A172 (cell line): Measurements from ENCODE around the gene ZFP36. TPM values are rescaled to one million over a fixed set of nuclear protein-coding genes. Genes with fewer than 3 reads are reported as not detected.
A peak's percentile ranks its signal among the peaks of the same experiment; 100 is the strongest.

Experiments
- DNase-seq: peaks from one replicate; pipeline ENCODE4 v3.0.0-alpha.2; 2015; ENCODE audit warnings: low spot score
- total RNA-seq: library from RNA; depleted of rRNA; stranded (reverse); fragments of >200 nt; shearing (Covaris generic); gene quantifications from 2 replicates; pipeline ENCODE4 v1.2.3, GENCODE V29; 2014

The ZFP36 gene
- total RNA-seq, 1 experiment from 2014 or later, result 0.50 TPM

DNA sequence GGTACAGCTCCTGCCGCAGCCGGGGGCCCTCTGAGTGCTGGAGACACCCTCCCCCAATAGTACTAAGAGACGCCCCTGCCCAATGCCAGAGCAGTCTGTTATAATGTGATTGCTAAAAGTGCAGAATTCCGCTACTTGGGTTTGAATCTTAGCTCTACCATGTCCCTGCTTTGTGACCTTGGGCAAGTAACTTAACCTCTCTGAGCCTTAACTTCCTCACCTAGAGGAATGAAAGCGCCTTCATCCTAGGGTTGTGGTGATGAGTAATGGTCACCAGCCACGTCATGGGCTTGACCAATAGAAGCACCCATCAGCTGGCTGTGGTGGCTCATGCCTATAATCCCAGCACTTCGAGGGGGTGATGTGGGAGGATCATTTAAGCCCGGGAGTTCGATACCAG is 12.4 kb downstream of the ZFP36 start:
- DNase-seq, result no peak

DNA sequence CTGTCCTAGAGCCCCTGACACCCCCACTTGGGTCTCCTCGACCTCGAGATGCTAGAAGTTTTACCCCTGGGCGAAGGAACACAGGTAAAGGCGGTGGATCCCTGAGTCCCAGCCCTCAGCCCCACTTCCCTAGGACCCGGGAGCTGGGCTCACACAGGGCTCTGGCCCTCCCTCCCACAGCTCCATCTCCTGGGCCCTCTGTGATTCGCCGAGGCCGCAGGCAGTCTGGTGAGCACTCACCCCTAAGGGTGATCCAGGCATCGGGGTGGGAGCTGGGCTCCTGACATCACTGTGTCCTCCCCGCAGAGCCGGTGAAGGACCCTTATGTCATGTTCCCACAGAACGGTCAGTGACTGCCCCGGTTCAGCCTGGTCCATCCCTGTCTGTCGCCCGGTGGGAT is 14.1 kb downstream of the ZFP36 start:
- DNase-seq, result no peak

DNA sequence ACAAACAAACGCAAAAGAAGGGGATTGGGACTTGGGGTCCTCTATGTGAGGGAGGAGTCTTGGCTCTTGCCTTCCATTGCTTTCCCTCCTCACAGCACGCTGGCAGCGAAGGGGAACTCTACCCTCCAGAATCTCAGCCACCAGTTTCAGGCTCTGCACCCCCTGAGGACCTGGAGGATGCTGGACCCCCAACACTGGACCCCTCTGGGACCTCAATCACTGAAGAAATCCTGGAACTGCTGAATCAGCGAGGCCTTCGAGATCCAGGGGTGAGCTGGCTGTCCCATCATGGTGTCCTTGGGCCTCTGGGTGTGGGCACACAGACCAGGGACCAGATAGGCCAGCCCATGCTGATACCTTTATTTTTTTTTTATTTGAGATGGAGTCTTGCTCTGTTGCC is 15.4 kb downstream of the ZFP36 start:
- DNase-seq, result no peak

DNA sequence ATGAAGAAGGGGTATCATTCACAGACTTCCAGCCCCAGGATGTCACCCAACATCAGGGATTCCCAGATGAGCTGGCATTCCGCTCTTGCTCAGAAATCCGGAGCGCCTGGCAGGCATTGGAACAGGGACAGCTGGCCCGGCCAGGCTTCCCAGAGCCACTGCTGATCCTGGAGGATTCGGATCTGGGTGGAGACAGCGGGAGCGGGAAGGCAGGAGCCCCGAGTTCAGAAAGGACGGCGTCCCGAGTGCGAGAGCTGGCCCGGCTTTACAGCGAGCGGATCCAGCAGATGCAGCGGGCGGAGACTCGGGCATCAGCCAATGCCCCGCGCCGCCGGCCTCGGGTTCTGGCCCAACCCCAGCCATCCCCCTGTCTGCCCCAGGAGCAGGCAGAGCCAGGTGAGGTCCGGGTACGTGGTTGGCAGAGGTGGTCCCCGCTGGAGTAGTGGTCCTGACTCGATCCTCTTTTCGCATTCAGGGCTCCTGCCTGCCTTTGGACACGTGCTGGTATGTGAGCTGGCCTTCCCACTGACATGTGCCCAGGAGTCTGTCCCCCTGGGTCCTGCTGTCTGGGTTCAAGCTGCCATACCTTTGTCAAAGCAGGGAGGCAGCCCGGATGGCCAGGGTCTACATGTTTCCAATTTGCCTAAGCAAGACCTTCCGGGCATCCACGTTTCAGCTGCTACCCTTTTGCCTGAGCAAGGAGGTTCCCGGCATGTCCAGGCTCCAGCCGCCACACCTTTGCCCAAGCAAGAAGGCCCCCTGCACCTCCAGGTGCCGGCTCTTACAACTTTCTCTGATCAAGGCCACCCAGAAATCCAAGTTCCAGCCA is 16.8 kb downstream of the ZFP36 start:
- no peak for DNase-seq

DNA sequence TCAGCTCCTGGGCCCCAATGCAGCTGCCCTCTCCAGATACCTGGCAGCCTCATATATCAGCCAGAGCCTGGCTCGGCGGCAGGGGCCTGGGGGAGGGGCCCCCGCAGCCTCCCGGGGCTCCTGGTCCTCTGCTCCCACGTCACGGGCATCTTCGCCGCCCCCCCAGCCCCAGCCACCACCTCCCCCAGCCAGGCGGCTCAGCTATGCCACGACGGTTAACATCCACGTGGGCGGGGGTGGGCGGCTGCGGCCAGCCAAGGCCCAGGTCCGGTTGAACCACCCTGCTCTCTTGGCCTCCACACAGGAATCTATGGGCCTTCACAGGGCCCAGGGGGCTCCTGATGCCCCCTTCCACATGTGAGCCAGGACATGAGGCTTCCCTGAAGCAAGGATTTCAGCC is 18.3 kb downstream of the ZFP36 start:
- DNase-seq, result no peak

DNA sequence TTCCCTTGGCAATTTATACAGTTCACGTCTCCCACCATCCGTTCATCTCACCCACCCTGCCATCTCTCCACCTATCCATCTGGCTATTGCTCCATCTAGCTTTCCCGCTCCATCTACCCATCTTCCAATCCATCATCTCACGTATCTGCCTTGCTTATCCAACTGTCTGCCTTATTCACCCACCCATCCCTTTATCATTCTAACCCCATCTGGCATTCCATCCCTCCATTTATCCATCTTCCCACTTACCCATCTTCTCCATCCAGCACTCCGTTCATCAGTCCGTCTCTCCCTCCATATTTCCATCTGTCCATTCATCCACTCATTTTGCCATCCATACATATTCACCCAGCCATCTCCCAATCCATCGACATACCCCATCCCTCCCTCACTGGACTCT is 19.1 kb downstream of the ZFP36 start:
- no peak for DNase-seq

DNA sequence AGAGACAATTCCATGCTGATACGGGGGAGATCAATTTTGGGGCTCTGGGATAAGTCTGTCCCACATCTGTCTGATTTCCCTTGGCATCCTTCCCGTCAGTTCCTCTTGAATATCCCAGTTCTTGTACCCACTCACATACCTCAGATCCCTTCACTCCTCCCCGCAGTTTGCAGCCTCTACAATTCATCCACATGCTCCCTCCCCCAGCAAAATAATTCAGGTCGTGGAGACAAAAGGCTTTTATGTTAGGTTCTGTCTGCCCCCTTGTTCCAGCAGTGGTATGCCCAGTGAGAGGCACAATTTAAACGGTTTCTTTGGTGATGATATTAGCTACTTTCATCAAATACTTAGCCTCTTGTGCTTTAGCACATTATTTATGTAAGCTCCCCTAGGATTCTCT is 19.5 kb downstream of the ZFP36 start:
- no peak for DNase-seq

DNA sequence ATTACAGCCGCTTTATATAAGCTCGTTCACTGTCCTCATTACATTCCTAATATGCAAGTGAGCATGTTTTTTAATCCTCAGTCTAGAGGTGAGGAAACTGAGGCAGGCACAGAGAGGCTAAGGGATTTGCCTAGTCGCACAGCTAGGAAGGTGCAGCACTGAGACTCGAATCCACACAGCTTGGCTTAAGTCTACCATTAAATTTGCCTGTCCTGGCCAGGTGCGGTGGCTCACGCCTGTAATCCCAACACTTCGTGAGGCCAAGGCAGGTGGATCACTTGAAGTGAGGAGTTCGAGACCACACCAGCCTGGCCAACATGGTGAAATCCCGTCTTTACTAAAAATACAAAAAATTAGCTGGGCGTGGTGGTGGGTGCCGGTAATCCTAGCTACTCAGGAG is 21.1 kb downstream of the ZFP36 start:
- DNase-seq, result no peak

DNA sequence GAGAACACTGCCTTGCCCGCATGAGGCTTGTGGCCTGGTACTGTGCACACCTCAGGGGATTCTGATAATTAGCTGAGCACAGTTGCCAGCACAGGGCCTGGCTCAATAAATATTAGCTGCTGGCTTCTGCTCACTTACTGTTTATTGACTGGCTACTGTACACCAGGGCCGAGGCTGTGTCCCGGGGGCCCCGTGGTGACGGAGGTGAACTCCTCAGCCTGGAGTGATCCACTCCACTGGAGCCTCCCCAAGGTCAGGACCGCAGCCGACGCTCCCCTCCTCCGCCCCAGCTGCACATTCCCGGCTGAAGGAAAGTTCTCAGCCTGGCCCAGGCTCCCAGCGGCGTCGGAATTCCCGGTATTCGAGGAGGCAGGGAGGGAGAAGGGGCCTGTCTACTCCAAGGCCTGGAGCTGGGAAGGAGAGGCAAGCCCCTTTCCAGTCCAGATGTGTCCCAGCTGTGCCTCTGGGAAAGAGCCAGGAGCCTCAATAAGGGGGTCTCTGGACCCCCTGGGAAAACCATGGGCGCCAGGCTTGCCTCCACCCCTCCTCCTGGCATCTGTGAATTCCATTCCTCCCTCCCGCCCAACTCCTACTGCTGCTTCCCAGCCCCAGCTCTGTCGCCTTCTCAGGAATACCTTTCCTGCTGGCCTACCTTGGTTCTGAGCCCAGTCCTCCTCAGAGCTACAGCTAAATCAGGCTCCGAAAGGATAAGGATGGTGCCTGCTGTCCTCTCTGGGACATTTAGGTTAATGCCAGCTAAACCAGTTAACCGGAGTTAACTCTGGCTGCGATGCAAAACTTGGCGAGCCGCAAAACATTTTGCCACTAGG is 21.9 kb downstream of the ZFP36 start:
- peak; percentile 86 for DNase-seq

DNA sequence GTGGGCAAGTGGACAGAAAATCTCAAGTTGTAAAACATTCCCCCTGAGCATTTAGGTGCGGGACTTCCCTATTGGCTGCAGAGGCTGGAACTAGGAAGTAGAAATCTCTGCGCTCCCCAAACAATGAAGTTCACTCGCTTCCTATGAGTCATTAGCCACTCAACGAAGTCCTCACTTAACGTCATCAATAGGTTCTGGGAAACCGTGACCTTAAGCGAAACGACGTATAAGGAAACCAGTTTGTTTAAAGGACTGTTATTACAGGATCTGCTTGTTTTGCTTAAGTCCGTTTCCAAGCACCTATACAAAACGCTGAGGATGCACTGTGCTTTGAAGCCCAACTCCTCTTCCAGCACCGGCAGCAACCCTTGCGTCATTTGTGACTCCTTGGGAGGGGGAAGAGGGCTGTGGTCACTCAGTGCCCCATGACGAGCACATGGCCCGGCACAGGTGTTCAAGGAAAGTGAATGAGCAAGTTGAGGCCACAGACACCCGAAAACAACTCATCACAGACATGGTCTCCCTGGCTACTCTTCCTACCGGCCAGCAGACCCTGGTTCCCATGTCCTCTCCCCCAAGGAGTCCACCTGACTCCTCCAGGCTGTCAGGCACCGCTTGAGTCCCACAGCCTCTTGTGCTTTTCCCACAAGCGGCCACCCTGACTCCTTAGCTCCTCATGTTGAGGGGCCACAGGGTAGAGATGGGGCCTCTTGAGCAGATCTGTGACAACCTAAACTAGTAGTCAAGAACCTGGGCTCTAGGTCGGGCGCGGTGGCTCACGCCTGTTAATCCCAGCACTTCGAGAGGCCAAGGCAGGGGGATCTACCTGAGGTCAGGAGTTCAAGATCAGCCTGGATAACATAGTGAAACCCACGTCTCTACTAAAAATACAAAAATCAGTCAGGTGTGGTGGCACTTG is 24.3 kb downstream of the ZFP36 start:
- DNase-seq, result peak; percentile 99

DNA sequence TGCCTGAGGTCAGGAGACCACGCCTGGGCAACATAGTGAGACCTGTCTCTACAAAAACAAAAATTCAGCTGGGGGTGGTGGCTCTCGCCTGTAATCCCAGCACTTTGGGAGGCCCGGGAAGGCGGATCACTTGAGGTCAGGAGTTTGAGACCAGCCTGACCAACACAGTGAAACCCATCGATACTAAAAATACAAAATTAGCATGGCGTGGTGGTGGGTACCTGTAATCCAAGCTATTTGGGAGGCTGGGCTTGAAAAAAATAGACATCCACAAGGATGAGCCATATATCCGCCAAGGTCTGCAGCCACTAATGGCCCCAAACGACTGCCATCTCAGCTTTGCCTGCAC is 26.0 kb downstream of the ZFP36 start:
- no peak for DNase-seq

DNA sequence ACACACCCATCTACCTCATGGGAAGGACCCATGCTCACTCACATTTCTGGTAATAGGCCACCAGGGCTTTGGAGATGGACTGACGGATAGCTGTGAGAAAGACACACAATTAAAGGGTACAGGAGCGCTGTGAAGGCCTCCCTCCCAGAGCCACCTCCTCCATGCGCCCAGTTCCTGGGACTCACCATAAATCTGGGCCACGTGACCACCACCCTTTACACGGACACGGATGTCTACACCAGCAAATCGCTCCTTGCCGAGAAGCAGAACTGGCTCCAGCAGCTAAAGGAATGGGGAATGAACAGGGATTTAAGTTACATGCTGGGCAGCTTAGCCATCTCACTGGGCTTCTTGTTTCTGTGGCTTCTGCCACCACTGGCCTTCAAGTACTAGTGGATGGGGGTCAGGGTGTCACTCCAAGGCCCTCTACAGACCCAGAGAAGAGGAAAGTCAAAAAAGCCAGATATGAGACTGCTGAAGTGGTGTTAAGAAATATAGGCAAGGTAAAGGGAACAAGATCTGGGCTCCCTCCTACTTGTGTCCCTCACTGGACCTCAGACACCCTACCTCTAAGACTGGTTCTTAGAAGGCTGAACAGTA is 26.9 kb downstream of the ZFP36 start:
- no peak for DNase-seq

DNA sequence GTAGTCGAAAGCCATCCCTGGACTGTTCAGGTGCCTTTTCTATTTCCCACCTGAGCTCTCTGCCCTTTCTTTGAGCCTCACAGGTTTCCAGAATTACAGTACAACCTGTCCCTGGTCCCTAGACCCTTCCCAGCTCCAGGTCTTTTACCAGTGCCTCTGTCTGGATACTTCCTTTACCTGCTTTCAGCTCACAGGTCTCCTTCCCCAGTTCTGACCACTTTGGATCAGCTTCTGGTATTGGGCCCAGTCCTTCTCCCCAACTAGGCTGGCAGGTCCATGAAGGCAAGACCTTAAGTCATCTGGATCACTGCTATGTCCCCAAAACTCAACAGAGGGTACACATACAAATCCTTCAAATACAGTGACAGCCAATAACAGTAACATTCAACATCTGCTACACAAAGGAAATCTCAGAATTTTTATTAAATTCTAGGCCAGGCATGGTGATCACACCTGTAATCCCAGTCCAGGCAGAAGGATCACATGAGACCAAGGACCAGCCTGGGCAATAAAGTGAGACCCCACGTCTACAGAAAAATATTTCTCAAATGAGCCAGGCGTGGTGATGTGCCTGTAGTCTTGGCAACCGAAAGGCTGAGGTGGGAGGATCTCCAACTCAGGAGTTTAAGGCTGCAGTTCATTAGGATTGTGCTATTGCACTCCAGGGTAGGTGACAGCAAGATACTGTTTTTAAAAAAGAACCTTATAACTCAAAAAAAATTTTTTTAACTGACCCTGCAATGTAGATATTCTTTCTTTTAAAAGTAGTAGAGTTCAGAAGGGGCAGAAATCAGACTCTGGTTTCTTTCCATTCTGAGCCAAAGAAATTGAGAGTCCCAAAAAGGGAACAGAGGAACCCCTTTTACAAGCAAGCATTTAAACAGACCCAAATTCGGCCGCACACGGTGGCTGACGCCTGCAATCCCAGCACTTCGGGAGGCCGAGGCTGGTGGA is 27.8 kb downstream of the ZFP36 start:
- DNase-seq, result no peak

DNA sequence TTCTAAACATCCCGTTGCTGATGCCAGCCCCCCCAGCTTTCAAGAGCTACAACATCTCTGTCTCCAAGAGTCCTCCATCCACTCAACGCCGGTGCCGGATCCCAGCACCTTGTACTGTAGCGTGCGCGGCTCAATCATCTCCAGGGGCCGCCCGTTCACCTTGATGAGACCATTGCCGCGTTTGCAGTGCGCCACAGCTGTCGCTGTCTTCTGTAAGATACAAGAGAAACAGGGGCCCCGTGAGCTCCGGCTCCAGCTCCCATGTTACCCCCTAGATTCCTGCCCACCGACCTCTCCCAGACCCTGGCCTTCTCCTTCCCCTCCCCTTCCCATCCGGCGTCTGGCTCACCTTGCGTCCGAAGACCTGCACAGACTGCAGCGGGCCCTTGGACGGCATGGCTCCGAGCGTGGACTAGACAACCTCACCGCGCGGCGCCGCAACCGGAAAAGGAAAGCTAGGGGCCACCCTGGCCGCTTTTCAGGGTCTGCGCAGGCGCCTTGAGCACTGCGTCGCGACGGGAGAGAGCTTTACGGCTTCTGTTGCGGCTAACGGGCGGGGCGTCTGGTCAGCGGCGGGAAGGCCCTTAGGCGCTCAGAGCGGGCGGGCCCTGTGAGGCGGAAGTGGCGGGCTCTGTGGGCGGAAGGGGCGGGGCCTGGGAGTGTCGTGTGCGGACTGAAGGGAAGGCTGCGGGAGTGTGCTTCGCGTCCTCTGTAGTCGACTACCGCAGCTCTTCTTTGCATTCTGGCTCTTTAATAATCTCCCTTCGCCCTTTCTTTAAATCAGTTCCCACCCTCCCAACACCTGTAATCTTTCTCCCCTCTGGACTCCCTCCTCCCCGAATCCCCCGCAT is 29.1 kb downstream of the ZFP36 start, which contains the start of gene RPS16:
Gene RPS16 (minus strand): TSS at position 451 of the 851 bp plus-strand sequence. CDS start 54 bp downstream, at position 397.
- peak; percentile 98 for DNase-seq

DNA sequence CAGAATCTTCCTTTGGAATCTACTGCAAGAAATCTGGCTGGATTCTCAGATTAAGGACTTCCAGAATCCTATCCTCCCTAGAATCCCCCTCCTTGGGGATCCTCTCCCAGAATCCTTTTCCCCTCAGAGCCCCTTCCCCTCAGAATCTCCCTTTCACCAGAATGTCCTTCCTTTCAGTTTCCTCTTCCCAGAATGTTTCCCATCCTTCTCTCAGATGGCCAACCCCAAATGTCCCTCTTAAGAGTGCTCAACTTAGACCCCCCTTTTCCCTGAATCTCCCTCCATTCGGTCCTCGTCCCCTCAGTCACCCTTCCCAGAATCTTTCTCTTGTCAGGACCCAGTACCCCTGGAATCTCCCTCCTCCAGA is 29.7 kb downstream of the ZFP36 start:
- no peak for DNase-seq

DNA sequence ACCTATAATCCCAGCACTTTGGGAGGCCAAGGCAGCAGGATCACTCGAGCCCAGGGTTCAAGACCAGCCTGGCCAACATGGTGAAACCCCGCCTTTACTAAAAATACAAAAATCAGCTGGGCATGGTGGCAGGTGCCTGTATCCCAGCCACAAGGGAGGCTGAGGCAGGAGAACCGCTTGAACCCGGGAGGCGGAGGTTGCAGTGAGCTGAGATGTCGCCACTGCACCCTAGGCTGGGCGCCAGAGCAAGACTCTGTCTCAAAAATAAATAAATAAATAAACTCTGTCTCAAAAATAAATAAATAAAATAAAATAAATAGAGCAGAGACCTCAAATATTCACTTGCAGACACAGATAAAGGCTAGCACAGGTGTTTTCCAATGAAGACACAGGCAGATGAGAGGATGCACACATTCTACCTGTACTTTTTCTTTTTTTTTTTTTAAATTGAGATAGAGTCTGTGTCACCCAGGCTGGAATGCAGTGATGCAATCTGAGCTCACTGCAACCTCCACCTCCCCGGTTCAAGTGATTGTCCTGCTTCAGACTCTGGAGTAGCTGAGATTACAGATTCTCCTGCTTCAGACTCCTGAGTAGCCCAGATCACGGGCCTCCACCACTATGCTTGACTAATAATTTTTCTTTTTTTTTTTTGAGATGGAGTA is 31.8 kb downstream of the ZFP36 start:
- DNase-seq, result peak; percentile 41

DNA sequence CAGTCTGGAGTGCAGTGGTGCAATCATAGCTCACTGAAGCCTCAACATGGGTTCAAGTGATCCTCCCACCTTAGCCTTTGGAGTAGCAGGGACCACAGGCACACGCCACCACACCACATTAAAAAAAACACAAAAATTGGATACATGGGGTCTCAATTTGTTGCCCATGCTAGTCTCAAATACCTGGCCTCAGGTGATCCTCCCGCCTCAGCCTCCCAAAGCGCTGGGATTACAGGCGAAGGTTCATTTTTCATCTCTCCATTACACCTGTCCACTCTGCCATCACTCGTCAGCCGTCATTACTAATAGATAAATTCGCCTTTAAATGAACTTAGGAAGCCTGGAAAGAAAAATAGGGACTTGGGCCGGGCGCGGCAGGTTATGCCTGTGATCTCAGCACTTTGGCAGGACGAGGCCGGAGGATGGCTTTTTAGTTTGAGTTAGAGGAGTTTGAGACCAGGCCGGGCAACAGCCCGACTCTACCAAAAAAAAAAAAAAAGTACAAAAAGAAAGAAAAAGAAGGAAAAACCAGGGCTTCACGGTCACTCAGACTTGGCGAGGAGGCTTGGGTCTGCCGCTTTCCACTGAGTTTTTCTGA is 38.0 kb downstream of the ZFP36 start:
- no peak for DNase-seq
